ENCODE results near the gene GKN2.

DNA sequence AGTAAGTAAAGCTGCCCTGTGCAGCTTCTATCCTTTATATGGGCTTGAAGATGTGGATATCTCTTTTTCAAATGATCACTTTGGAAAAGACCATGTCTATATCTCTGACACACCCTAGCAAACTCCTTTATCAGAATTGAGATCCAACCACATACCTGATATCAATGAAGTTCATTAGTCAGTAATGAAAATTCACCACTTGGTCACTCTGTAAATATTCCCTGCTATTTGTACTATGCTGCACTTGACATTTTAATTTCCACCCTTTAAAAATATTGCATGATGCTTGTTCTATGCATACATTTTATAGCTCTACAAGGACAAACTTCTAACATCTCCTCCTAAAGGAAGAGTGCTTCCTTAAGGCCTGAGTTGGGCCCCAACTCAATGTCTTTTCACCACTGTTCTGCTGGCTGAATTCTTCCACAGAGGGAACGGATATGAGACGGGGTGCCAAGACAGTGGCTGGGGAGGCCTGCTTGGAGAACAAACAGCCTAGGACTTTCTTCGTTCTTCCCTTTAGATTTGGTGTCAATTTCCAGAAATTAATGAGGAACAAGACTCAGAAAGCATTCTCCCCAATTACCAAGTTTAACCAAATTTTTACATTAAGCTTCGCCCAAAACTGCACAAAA, at the start of gene GKN2:
- TF ChIP-seq NFE2L1 (tag; IDR thresholded peaks at IDR 0.05; ENCODE audit: borderline replicate concordance, low read depth) (no peak), PTBP1 (IDR thresholded peaks at IDR 0.05; ENCODE audit: low read depth, low read length) (no peak), NCOR1 (IDR thresholded peaks at IDR 0.05) (no peak), TEAD1 (CRISPR knock-in tag; IDR thresholded peaks at IDR 0.05) (no peak), FOXJ2 (tag; IDR thresholded peaks at IDR 0.05) (no peak), CTCF (IDR thresholded peaks at IDR 0.05 in 2 of 3, conservative IDR thresholded peaks at IDR 0.05 in 1 of 3; ENCODE audit: insufficient read depth in 2 of 3, low read depth in 1 of 3, low read length in 3 of 3) (no peak), ZNF274 (IDR thresholded peaks at IDR 0.05; ENCODE audit: borderline replicate concordance, low read depth, low read length) (no peak)
- TF ChIP-seq, protein P1, sequence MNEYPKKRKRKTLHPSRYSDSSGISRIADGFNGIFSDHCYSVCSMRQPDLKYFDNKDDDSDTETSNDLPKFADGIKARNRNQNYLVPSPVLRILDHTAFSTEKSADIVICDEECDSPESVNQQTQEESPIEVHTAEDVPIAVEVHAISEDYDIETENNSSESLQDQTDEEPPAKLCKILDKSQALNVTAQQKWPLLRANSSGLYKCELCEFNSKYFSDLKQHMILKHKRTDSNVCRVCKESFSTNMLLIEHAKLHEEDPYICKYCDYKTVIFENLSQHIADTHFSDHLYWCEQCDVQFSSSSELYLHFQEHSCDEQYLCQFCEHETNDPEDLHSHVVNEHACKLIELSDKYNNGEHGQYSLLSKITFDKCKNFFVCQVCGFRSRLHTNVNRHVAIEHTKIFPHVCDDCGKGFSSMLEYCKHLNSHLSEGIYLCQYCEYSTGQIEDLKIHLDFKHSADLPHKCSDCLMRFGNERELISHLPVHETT (CRISPR knock-in tag; conservative IDR thresholded peaks at IDR 0.05 in 1 of 2, IDR thresholded peaks at IDR 0.05 in 1 of 2): no peak

Measured in K562 (cell line).